Left colon (tissue), 2 donors: ENCODE results near the gene GABRR2. TPM values are rescaled to one million over a fixed set of nuclear protein-coding genes. Genes with fewer than 3 reads are reported as not detected.
"Not testable (repeated sequence)": the region's sequence is repeated elsewhere in the genome, so short reads cannot be mapped to it uniquely, and the experiment has no call there.

Experiments
- ATAC-seq: fragments of 200-7000 bp; cut with Tn5 transposase; one replicate; pipeline ENCODE4 v1.9.1; 2020; ENCODE audit warnings: mild to moderate bottlenecking, moderate library complexity
- DNase-seq, 2 donors: peaks; one replicate each; pipeline ENCODE4 v3.0.0-alpha.2; 2020
- intact Hi-C, 2 donors: fragments of 100-400 bp; cut with DNase I in 1 of 2; cut with micrococcal nuclease in 1 of 2; formaldehyde crosslinking; loops; one replicate each; pipeline versions ENCODE4 v1.11.2 to v1.14.0; 2022; cut with DNase I, micrococcal nuclease
- total RNA-seq, 2 donors: library from RNA; stranded (reverse); fragmentation: NEBNext Ultra II Directional; extraction: Animal tissue kit (Norgen Biotek cat#: 25700); gene quantifications; one replicate each; pipeline ENCODE4 v1.2.1, GENCODE V29; 2021
- donor health status: DM: no; HTN: no; CAD: no.
- donor health status: DM: yes; HTN: yes; CAD: no.

The GABRR2 gene
- total RNA-seq, 2 donors from 2014 or later: 0.55 to 0.75 TPM

DNA sequence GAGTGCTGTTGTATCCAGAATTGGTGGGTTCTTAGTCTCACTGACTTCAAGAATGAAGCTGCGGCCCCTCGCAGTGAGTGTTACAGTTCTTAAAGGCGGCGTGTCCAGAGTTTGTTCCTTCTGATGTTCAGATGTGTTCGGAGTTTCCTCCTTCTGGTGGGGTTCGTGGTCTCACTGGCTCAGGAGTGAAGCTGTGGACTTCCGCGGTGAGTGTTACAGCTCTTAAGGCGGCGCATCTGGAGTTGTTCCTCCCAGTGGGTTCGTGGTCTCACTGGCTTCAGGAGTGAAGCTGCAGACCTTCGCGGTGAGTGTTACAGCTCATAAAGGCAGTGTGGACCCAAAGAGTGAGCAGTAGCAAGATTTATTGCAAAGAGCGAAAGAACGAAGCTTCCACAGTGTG lies 81.5 kb downstream of the GABRR2 start:
- DNase-seq, ATAC-seq, intact Hi-C loops: not testable (repeated sequence)

DNA sequence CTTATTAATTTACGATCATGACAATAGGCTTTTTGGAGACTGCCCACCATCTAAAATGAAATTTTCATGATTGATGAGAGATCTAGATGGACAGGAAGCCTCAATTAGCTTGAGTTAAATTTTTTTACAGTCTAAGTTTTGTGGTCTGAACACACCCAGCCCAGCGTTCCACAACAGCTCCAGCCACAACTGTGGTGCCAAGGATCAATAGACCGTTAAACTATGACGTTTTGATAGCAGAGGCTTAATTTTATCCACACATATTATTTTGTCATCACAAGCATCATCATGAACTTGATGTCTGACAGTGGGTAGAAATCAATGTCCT lies 92.4 kb downstream of the GABRR2 start:
- ATAC-seq: no peak

DNA sequence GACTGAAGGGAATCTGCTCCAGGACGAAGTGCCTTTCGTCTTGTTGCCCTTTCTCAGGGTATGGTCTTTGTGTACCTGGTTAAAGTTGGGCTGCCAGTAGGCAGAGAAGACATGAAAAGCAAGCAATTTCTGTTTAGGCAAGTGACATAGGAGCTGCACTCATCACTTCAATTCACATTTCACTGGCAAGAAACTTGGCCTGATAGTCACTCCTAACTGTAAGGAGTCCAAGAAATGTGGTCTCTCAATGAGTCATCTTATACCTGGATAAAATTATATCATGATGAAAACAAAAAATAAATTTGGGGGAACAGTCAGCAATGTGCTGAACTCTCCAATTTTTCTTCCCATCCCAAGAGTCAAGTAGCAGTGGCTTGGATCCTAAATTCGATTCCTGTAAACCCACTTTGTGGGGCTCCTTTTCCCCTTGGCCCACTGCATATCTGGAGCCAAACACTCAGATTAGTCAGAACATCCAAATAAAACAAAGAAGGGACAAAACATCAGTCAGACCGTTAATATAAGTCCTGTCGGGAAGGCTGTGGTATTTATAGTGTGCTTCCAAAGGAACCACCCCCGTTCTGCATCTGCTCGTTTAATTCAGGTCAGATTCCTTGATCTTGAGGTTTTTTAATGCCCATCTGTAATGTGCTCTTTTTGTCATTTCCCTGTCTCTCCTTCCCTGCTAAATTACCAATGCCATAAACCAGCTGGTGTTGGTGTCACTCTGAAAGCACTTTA lies 93.0 kb downstream of the GABRR2 start:
- intact Hi-C loops: no loop called here
- ATAC-seq: no peak
- DNase-seq: no peak

More for the DNA sequence above, 92.4 kb downstream of the GABRR2 start:
- intact Hi-C loops: no loop called here
- DNase-seq: no peak

DNA sequence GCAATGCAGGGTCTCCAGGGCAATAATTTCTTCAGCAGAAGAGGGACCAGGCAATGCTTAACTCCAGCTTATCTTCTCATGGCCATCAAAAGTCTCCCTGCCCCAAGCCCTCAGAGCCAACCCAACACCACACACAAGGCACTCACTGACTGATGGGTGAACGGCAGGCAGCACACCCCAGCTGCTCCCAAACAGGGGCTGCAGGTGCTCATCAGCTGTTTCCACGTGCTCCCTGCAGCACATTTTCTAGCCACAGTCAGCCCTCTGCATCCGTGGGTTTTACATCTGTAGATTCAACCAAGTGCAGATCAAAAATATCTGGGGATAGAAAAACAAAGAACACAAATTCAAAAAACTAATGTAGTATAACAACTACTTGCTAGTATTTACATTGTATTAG lies 94.0 kb downstream of the GABRR2 start:
- intact Hi-C loops: no loop called here
- DNase-seq (no peak), ATAC-seq (no peak)

DNA sequence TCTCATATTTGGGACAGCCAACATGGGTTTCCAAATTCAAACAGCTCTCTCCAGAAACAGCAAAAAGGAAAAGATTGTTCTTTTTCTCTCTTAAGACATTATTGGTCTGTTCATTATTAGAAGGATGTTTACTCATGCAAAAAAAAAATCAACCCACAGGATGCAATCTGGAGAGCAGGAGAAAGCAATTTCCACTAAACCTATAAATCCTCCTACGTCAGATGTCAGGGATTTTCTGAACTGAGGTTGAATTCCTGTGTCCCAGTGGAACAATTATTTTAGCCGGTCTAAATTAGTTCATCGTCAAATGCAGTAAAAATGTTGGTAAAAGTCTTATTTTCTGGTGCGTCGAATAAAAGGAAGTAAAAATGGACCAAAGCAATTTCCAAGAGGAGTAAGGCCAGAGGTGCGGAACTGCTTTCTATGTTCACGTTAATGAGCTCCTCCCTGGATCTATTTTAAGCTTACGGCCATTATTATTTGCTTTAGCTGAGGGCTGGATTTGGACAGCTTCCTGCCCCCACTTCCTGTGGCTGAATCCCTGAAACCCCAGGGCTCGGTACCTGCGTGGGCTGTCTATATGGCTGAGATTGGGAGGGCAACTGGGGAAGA lies 97.7 kb downstream of the GABRR2 start, which contains the start of gene GABRR1:
GABRR1 (minus strand) TSS at position 60 of the 612 bp plus-strand sequence; CDS start at position 24, 36 bp downstream.
- ATAC-seq (no peak), DNase-seq (no peak)
- intact Hi-C loops: no loop called here

DNA sequence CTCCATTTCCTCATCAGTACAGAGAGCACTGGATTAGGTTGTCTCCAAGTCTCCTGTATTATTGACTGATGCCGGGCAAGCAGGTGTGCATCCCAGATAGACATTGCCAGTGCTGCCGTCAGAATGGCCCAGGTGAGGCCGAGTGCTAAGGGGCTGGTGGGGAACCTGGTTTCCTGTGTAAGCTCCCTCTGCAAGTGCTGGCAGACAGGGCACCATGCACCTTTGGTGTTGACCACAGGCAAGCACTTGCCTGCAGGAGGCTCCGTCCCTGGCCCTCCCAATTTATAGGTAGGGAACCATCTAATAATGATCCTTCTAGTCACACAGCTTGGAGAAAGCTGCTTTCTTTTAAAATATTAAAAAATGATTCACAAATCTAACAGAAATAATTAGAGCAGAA lies 98.7 kb downstream of the GABRR2 start:
- DNase-seq: no peak
- no peak for ATAC-seq
- intact Hi-C loops: no loop called here

DNA sequence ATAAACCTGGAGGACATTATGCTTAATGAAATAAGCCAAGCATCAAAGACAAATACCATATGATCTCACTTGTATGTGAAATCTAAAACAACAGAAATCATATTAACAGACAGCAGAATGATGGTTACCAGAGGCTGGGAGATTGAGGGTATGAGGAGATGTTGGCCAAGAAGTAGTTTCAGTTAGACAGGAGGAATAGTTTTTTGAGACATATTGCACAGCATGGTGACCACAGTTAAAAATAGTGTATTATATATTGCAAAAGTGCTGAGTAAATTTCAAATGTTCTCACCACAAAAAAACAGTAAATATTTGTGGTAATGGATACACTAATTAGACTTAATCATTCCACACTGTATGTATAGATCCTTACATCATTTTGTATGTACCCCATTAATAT lies 99.7 kb downstream of the GABRR2 start:
- intact Hi-C loops: no loop called here
- DNase-seq: no peak
- ATAC-seq: no peak

DNA sequence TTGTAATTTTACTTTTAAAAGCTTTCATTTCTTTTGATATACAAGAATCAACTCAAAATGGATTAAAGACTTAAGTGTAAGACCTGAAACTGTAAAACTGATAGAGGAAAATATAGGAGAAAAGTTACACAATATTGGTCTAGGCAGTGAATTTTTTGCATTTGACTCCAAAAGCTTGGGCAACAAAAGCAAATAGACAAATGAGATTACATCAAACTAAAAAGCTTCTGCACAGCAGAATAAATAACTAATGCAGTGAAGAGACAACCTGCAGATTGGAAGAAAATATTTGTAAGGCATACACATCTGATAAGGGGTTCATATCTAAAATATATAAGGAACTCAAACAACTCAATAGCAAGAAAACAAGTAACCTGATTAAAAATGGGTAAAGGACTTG lies 100.9 kb downstream of the GABRR2 start:
- no peak for DNase-seq
- ATAC-seq: no peak
- intact Hi-C loops: no loop called here

DNA sequence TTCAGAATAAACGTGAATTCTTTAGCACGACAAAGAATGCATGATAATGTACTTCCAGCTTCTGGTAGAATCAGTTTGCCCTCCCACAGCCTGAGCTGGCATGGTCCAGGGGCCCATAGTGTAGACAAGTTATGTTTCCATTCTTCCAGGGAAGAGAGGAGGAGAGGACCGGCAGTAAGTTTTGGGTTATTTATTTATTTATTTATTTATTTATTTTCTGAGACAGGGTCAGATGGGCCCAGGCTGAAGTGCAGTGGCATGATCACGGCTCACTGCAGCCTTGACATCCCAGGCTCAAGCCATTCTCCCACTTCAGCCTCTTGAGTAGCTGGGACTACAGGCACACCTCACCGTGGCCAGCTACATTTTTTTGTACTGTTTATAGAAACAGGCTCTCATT lies 102.6 kb downstream of the GABRR2 start:
- intact Hi-C loops: no loop called here
- ATAC-seq (no peak), DNase-seq (no peak)

DNA sequence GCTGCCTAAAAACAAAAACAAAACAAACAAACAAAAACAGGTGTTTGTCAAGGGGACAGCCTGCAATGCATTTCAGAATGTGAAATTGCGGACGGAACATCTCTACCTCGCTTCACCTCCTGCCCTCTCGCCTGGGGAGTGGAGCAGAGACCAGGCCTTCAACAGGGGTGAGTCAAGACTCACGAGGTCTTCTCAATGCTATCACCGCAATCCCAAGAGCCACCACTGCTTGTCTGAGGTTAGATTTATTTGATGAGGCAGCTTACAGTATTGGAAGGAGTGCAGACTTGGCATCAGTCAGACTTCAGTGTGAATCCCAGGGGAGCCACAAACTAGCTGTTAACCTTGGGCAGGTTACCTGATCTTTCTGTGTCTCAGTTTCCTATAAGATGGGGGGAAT lies 105.6 kb downstream of the GABRR2 start:
- DNase-seq: no peak
- ATAC-seq: no peak
- intact Hi-C loops: no loop called here

DNA sequence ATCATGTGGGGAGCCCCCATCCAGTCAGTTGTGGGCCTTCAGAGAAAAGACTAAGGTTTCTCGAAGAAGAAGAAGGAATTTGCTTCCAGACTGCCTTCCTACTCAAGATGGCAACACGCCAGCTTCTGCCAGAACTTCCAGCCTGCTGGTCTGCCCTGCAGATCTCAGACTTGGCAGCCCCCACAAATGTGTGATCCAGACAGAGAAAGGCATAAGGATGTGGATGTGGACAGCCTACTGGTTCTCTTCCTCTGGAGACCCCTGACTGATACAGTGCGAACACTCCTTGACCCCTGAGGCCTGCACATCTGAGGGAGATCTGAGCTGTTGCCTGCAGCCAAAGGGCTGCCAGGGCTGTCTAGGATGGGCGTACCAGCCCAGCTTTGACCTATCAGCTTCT lies 106.5 kb downstream of the GABRR2 start:
- ATAC-seq: no peak
- intact Hi-C loops: no loop called here
- DNase-seq: no peak

Other genes with a start within 250 kb of the GABRR2 start
- 100 to 1,000 TPM in 1 of 2 donors, 10 to 100 TPM in 1; 73.1 to 138 TPM for gene PNRC1, start 234.5 kb downstream of the GABRR2 start, total RNA-seq
- gene SRSF12, start 197.2 kb downstream of the GABRR2 start, total RNA-seq: under 1 TPM in 1 of 2 donors, not detected in 1; 0.53 TPM
- gene PM20D2, start 169.2 kb downstream of the GABRR2 start, total RNA-seq: 10 to 100 TPM in 1 of 2 donors, 1 to 10 TPM in 1; 10.0 to 11.8 TPM
- under 1 TPM in 1 of 2 donors, not detected in 1; 0.11 TPM for gene GABRR1, start 97.9 kb downstream of the GABRR2 start, total RNA-seq
- gene UBE2J1, start 37.4 kb upstream of the GABRR2 start, total RNA-seq: 10 to 100 TPM; 49.4 to 58.5 TPM
- gene RRAGD, start 97.0 kb upstream of the GABRR2 start, total RNA-seq: 1 to 10 TPM; 1.4 to 5.9 TPM
- gene ANKRD6, start 117.9 kb upstream of the GABRR2 start, total RNA-seq: 1 to 10 TPM; 2.7 to 3.1 TPM